DND-41 (cell line): ENCODE measurements around the gene IL1RAP.

Source experiments
- ATAC-seq: fragments of 200-7000 bp; cut with Tn5 transposase; 3 replicates; pipeline ENCODE4 v1.9.1; 2021; ENCODE audit warnings: low read depth; ENCODE audit not compliant: insufficient read depth
- DNase-seq: peaks from one replicate; pipeline ENCODE4 v3.0.0-alpha.2; 2020
- H2AFZ ChIP-seq: 2 replicates; pipeline ENCODE4 v1.6.0; 2012; ENCODE audit warnings: low read depth, low read length
- H3K27ac ChIP-seq: 2 replicates; pipeline ENCODE4 v1.5.1; 2012; ENCODE audit warnings: low read length, inconsistent platforms
- H3K27me3 ChIP-seq: fragments of 200-600 bp; sonication (generic); 2 replicates; pipeline ENCODE4 v1.6.0; 2012; ENCODE audit warnings: low read length, mild to moderate bottlenecking, inconsistent platforms; ENCODE audit not compliant: insufficient read depth, poor library complexity
- H3K36me3 ChIP-seq: 2 replicates; pipeline ENCODE4 v1.5.1; 2012; ENCODE audit warnings: low read length, inconsistent platforms; ENCODE audit not compliant: insufficient read depth
- H3K4me1 ChIP-seq: 2 replicates; pipeline ENCODE4 v1.5.1; 2012; ENCODE audit warnings: mild to moderate bottlenecking, low read length; ENCODE audit not compliant: insufficient read depth
- H3K4me2 ChIP-seq: 2 replicates; pipeline ENCODE4 v1.6.0; 2012; ENCODE audit warnings: mild to moderate bottlenecking, moderate library complexity, low read length, inconsistent platforms; ENCODE audit not compliant: insufficient read depth
- H3K4me3 ChIP-seq, 2 experiments: fragments of 200-600 bp in 1 of 2; shearing (Covaris generic) in 1 of 2; 2 replicates each; pipeline ENCODE4 v1.5.1; 2012 to 2016; ENCODE audit warnings: inconsistent platforms in 2 of 2, low read length in 2 of 2, mild to moderate bottlenecking in 2 of 2, low read depth in 1 of 2, moderate library complexity in 1 of 2
- H3K79me2 ChIP-seq: 2 replicates; pipeline ENCODE4 v1.6.0; 2012; ENCODE audit warnings: low read length, inconsistent platforms; ENCODE audit not compliant: insufficient read depth
- H3K9ac ChIP-seq: 2 replicates; pipeline ENCODE4 v1.6.0; 2012; ENCODE audit warnings: low read depth, mild to moderate bottlenecking, inconsistent platforms, low read length, moderate library complexity
- H3K9me3 ChIP-seq: 2 replicates; pipeline ENCODE4 v1.5.1; 2012; ENCODE audit warnings: low read length, moderate library complexity, mild to moderate bottlenecking, inconsistent platforms; ENCODE audit not compliant: insufficient read depth, severe bottlenecking
- H4K20me1 ChIP-seq: 2 replicates; pipeline ENCODE4 v1.6.0; 2012; ENCODE audit warnings: low read length; ENCODE audit not compliant: insufficient read depth
- EZH2 ChIP-seq: IDR thresholded peaks from 3 replicates; pipeline ENCODE4 v1.6.1; 2012; ENCODE audit warnings: borderline replicate concordance, low read depth, mild to moderate bottlenecking, moderate library complexity, low read length, inconsistent platforms; ENCODE audit not compliant: severe bottlenecking
- TF ChIP-seq, protein P1 (sequence below): IDR thresholded peaks from 2 replicates; pipeline ENCODE4 v1.5.1; 2012; ENCODE audit warnings: borderline replicate concordance, low read length, moderate library complexity, mild to moderate bottlenecking; ENCODE audit not compliant: poor library complexity, severe bottlenecking; ENCODE audit errors: extremely low read depth

Gene IL1RAP

GRCh38 chr3:190644766-190645165, 130.9 kb downstream of the IL1RAP start:
- Histone ChIP-seq H3K9me3 (no peaks in the 10 kb centered on the region), H2AFZ (no peak overlapping the region), H3K27me3 (no peaks in the 10 kb centered on the region), H4K20me1 (no peaks in the 10 kb centered on the region), H3K79me2 (no peaks in the 10 kb centered on the region), H3K4me2 (no peak overlapping the region), H3K9ac (no peak overlapping the region), H3K4me1 (no peaks in the 10 kb centered on the region), H3K4me3 (no peak overlapping the region), H3K36me3 (peaks cover 14% of the 10 kb centered on the region; the same call in 1 of the 2 replicates), H3K27ac (no peak overlapping the region)
- ATAC-seq (no peak), DNase-seq (no peak)
- TF ChIP-seq EZH2, result no peak
- TF ChIP-seq, protein P1, sequence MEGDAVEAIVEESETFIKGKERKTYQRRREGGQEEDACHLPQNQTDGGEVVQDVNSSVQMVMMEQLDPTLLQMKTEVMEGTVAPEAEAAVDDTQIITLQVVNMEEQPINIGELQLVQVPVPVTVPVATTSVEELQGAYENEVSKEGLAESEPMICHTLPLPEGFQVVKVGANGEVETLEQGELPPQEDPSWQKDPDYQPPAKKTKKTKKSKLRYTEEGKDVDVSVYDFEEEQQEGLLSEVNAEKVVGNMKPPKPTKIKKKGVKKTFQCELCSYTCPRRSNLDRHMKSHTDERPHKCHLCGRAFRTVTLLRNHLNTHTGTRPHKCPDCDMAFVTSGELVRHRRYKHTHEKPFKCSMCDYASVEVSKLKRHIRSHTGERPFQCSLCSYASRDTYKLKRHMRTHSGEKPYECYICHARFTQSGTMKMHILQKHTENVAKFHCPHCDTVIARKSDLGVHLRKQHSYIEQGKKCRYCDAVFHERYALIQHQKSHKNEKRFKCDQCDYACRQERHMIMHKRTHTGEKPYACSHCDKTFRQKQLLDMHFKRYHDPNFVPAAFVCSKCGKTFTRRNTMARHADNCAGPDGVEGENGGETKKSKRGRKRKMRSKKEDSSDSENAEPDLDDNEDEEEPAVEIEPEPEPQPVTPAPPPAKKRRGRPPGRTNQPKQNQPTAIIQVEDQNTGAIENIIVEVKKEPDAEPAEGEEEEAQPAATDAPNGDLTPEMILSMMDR, result no peak

- Histone ChIP-seq H3K4me3 (no peak overlapping the region), H3K36me3 (peaks cover 14% of the 10 kb centered on the region; the same call in 1 of the 2 replicates), H3K9me3 (no peaks in the 10 kb centered on the region), H3K27ac (no peak overlapping the region), H3K9ac (no peak overlapping the region), H4K20me1 (no peaks in the 10 kb centered on the region), H3K4me2 (no peak overlapping the region), H2AFZ (no peak overlapping the region), H3K4me1 (no peaks in the 10 kb centered on the region), H3K27me3 (no peaks in the 10 kb centered on the region), H3K79me2 (no peaks in the 10 kb centered on the region)
- TF ChIP-seq, protein P1, result no peak
- TF ChIP-seq EZH2, result no peak
- ATAC-seq (no peak), DNase-seq (no peak)
Measured at GRCh38 chr3:190645932-190646460, 132.1 kb downstream of the IL1RAP start.

DNA sequence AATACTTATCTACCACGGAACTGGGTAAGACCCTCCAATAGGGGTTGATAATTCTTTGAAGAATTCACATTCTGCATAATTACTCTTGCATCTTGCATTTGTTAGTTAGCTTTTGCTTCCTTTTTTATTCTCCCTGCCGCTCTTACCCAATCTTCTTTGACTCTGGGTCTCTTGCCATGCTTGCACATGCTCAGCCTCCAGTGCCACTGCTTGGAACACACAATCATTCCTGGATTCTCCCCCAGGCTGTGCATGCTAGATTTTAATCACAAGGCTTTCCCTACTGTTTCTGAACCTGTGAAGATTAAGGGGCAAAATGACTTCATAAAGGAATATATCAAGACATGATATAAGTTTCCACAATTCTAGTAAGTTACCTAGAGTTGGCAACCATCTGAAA, 133.1 kb downstream of the IL1RAP start:
- peaks cover 14% of the 10 kb centered on the region; the same call in 1 of the 2 replicates for H3K36me3 ChIP-seq
- no peak for DNase-seq
- no peaks in the 10 kb centered on the region for H4K20me1 ChIP-seq
- no peaks in the 10 kb centered on the region for H3K27me3 ChIP-seq
- no peak overlapping the region for H3K4me2 ChIP-seq
- TF ChIP-seq, protein P1, result no peak
- TF ChIP-seq EZH2, result no peak
- no peaks in the 10 kb centered on the region for H3K4me1 ChIP-seq
- H3K4me3 ChIP-seq, result no peak overlapping the region
- no peak overlapping the region for H3K9ac ChIP-seq
- no peak overlapping the region for H3K27ac ChIP-seq
- ATAC-seq, result no peak
- H2AFZ ChIP-seq, result no peak overlapping the region
- no peaks in the 10 kb centered on the region for H3K9me3 ChIP-seq
- no peaks in the 10 kb centered on the region for H3K79me2 ChIP-seq
